ENCODE data around the gene ITGA2B. TPM values are rescaled to one million over a fixed set of nuclear protein-coding genes. Genes with fewer than 3 reads are reported as not detected.

Gene ITGA2B
- total and polyA plus RNA-seq, 2 of the 13 experiments (the other 11 are each of a cell fraction or from before 2014, with no cell fraction given), result 0.38 to 1.1 TPM

DNA sequence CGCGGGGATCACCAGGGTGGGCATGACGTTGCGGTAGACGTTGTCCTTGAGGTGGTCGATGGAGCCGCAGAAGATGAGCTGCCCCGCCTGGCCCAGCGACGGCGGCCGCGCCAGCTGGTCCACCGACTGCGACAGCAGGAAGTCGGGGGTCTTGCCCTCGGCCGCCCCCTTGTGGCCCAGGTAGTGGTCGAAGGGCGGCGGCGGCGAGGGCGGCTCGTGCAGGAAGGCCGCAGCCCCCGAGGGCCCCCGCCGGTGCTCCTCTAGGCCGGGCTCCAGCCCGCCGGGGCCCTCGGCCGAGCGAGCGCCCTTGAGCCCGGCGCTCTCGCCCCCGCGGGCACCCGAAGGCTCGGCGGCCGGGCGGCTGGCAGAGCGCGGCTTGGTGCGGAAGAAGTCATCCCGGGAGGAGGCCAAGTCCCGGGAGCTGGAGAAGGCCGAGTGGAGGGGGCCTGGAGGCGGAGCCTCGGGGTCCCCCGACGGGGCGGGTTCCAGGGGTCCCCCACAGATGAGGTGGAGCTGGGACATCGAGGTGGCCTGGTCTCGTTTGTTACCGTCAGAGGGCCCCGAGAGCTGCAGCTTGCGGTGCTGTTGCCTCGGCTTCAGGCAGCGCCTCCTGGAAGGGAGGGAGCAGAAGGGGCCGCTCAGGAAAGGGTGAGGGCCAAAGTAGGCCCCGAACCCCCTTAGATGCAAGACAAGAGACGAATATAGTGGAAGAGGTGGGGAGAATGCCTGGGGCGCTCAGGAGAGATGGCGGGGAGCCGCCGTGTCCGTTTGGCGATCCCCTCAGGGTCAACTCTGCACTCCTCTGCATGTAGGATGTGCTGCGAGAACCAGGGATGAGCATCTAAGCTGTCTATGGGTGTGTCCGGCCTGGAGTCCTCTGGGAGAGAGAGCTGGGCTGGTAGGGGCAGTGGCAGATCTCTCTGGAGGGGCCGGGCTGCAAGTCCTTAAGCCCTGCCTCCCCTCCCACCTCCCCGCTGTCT, 34.6 kb downstream of the ITGA2B start (continued):
- TF ChIP-seq, protein P1, sequence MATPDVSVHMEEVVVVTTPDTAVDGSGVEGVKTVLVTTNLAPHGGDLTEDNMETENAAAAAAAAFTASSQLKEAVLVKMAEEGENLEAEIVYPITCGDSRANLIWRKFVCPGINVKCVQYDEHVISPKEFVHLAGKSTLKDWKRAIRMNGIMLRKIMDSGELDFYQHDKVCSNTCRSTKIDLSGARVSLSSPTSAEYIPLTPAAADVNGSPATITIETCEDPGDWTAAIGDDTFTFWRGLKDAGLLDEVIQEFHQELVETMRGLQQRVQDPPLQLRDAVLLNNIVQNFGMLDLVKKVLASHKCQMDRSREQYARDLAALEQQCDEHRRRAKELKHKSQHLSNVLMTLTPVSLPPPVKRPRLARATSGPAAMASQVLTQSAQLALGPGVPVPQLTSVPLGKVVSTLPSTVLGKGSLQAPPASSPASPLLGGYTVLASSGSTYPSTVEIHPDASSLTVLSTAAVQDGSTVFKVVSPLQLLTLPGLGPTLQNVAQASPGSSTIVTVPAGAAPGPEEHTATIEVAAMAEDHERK (CRISPR knock-in tag; IDR thresholded peaks at IDR 0.05; ENCODE audit: low read depth), result no peak
- peak; percentile 93 for TF ChIP-seq PATZ1 (CRISPR knock-in tag; IDR thresholded peaks at IDR 0.05)
- TF ChIP-seq ZSCAN9 (CRISPR knock-in tag; IDR thresholded peaks at IDR 0.05; ENCODE audit: borderline replicate concordance), result no peak
- no peak for TF ChIP-seq MED8 (CRISPR knock-in tag; IDR thresholded peaks at IDR 0.05; ENCODE audit: insufficient replicate concordance)
- no peak for TF ChIP-seq PAX8 (CRISPR knock-in tag; IDR thresholded peaks at IDR 0.05; ENCODE audit: borderline replicate concordance)
- no peak for TF ChIP-seq ZNF180 (CRISPR knock-in tag; IDR thresholded peaks at IDR 0.05; ENCODE audit: borderline replicate concordance, low read depth)
- TF ChIP-seq, protein P2, sequence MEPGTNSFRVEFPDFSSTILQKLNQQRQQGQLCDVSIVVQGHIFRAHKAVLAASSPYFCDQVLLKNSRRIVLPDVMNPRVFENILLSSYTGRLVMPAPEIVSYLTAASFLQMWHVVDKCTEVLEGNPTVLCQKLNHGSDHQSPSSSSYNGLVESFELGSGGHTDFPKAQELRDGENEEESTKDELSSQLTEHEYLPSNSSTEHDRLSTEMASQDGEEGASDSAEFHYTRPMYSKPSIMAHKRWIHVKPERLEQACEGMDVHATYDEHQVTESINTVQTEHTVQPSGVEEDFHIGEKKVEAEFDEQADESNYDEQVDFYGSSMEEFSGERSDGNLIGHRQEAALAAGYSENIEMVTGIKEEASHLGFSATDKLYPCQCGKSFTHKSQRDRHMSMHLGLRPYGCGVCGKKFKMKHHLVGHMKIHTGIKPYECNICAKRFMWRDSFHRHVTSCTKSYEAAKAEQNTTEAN (CRISPR knock-in tag; conservative IDR thresholded peaks at IDR 0.05), result no peak
- TF ChIP-seq HHEX (CRISPR knock-in tag; IDR thresholded peaks at IDR 0.05), result no peak
- no peak for TF ChIP-seq TBX3 (IDR thresholded peaks at IDR 0.05; ENCODE audit: borderline replicate concordance)
- TF ChIP-seq SOX6 (IDR thresholded peaks at IDR 0.05), result no peak
- TF ChIP-seq SOX6 (CRISPR knock-in tag; IDR thresholded peaks at IDR 0.05), result 0 out of 2 replicates have a peak, but pooled peaks have one; percentile 17
- TF ChIP-seq, protein P3, sequence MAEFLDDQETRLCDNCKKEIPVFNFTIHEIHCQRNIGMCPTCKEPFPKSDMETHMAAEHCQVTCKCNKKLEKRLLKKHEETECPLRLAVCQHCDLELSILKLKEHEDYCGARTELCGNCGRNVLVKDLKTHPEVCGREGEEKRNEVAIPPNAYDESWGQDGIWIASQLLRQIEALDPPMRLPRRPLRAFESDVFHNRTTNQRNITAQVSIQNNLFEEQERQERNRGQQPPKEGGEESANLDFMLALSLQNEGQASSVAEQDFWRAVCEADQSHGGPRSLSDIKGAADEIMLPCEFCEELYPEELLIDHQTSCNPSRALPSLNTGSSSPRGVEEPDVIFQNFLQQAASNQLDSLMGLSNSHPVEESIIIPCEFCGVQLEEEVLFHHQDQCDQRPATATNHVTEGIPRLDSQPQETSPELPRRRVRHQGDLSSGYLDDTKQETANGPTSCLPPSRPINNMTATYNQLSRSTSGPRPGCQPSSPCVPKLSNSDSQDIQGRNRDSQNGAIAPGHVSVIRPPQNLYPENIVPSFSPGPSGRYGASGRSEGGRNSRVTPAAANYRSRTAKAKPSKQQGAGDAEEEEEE (CRISPR knock-in tag; IDR thresholded peaks at IDR 0.05; ENCODE audit: borderline replicate concordance), result no peak
- TF ChIP-seq ZNF839 (CRISPR knock-in tag; IDR thresholded peaks at IDR 0.05; ENCODE audit: borderline replicate concordance), result no peak
- TF ChIP-seq, protein P4, sequence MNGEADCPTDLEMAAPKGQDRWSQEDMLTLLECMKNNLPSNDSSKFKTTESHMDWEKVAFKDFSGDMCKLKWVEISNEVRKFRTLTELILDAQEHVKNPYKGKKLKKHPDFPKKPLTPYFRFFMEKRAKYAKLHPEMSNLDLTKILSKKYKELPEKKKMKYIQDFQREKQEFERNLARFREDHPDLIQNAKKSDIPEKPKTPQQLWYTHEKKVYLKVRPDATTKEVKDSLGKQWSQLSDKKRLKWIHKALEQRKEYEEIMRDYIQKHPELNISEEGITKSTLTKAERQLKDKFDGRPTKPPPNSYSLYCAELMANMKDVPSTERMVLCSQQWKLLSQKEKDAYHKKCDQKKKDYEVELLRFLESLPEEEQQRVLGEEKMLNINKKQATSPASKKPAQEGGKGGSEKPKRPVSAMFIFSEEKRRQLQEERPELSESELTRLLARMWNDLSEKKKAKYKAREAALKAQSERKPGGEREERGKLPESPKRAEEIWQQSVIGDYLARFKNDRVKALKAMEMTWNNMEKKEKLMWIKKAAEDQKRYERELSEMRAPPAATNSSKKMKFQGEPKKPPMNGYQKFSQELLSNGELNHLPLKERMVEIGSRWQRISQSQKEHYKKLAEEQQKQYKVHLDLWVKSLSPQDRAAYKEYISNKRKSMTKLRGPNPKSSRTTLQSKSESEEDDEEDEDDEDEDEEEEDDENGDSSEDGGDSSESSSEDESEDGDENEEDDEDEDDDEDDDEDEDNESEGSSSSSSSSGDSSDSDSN (CRISPR knock-in tag; IDR thresholded peaks at IDR 0.05), result peak; percentile 83; the same call in 1 of the 2 replicates
- TF ChIP-seq NCOA5 (CRISPR knock-in tag; IDR thresholded peaks at IDR 0.05), result no peak
- no peak for TF ChIP-seq STAT5B (CRISPR knock-in tag; IDR thresholded peaks at IDR 0.05)
- TF ChIP-seq ZNF878 (CRISPR knock-in tag; IDR thresholded peaks at IDR 0.05), result no peak
- peak; percentile 64 for TF ChIP-seq SP4 (CRISPR knock-in tag; IDR thresholded peaks at IDR 0.05)
- no peak for TF ChIP-seq MIER2 (CRISPR knock-in tag; IDR thresholded peaks at IDR 0.05)
- no peak for TF ChIP-seq HDAC6 (IDR thresholded peaks at IDR 0.05; ENCODE audit: low read depth, low read length)
